Subcutaneous abdominal adipose tissue (tissue), 5 donors: ENCODE measurements around the gene FMN2.

Source experiments
- H3K27ac ChIP-seq: one replicate; pipeline ENCODE4 v1.7.0; 2013; ENCODE audit warnings: low read depth, mild to moderate bottlenecking, inconsistent platforms, low read length, moderate library complexity
- H3K27me3 ChIP-seq, 5 donors: one replicate each; pipeline ENCODE4 v1.7.0; 2013; ENCODE audit warnings: low read length in 5 of 5, inconsistent platforms in 1 of 5; ENCODE audit not compliant: control insufficient read depth in 5 of 5, insufficient read depth in 4 of 5
- H3K36me3 ChIP-seq, 5 donors: one replicate each; pipeline ENCODE4 v1.7.0; 2013; ENCODE audit warnings: low read length in 5 of 5; ENCODE audit not compliant: control insufficient read depth in 5 of 5, insufficient read depth in 5 of 5
- H3K4me1 ChIP-seq, 5 donors: one replicate each; pipeline ENCODE4 v1.7.0; 2013; ENCODE audit warnings: low read length in 5 of 5, mild to moderate bottlenecking in 3 of 5, moderate library complexity in 1 of 5; ENCODE audit not compliant: control insufficient read depth in 5 of 5, insufficient read depth in 5 of 5
- H3K4me3 ChIP-seq, 5 donors: one replicate each; pipeline ENCODE4 v1.7.0; 2013; ENCODE audit warnings: low read length in 5 of 5, low read depth in 1 of 5
- H3K9ac ChIP-seq, 5 donors: one replicate each; pipeline ENCODE4 v1.7.0; 2013; ENCODE audit warnings: low read length in 5 of 5, mild to moderate bottlenecking in 4 of 5, moderate library complexity in 3 of 5
- H3K9me3 ChIP-seq, 5 donors: one replicate each; pipeline ENCODE4 v1.7.0; 2013; ENCODE audit warnings: low read length in 5 of 5; ENCODE audit not compliant: control insufficient read depth in 5 of 5
- donor health status: healthy.
- donor health status: healthy.
- donor health status: healthy.
- donor health status: healthy.
- donor health status: healthy.

Gene FMN2

DNA sequence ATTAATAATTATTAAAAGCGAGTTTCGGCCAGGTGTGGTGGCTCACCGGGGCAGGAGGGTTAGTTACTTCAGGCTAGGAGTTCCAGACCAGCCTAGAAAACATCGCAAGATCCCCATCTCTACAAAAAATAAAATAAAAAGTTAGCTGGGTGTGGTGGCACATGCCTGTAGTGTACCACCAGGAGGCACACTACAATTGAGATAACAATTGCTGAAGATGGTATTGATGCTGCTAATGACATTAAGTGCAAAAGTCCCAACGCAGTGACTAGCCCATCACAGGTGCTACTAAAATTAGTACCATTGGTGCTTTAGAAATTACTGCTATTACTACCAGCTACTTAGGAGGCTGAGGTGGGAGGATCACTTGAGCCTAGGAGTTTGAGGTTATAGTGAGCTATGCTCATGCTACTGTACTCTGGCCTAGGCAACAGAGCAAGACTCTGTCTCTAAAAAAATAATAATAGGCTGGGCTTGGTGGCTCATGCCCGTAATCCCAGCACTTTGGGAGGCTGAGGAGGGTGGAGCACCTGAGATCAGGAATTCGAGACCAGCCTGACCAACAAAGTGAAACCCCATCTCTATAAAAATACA lies 363.6 kb downstream of the FMN2 start:
- H3K4me1 ChIP-seq = peaks cover 0 to 3% (median 0%) of the 10 kb centered on the region in 5 donors
- H3K9me3 ChIP-seq = no peaks in the 10 kb centered on the region
- H3K9ac ChIP-seq = no peak overlapping the region
- no peaks in the 10 kb centered on the region for H3K27me3 ChIP-seq
- H3K27ac ChIP-seq = no peak overlapping the region
- no peak overlapping the region for H3K4me3 ChIP-seq
- no peaks in the 10 kb centered on the region for H3K36me3 ChIP-seq

DNA sequence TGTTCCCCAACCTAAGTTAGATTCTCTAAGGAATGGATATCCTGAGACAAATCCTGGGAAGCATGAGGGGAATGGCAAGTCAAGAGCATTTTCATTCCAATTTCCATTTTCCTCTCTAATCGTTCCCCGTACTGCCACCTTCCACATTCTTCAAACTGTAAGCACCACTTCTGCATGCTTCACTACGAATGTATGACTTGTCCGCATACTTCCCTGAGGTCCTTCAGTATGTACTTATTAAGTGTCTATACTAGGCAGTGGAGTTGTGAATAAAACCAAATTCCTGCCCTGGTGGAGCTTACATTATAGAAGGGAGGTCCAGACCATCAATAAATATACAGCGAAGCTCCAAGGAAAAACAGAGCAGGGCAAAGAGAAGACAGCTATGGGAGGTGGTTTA lies 365.5 kb downstream of the FMN2 start:
- H3K9ac ChIP-seq = no peak overlapping the region

DNA sequence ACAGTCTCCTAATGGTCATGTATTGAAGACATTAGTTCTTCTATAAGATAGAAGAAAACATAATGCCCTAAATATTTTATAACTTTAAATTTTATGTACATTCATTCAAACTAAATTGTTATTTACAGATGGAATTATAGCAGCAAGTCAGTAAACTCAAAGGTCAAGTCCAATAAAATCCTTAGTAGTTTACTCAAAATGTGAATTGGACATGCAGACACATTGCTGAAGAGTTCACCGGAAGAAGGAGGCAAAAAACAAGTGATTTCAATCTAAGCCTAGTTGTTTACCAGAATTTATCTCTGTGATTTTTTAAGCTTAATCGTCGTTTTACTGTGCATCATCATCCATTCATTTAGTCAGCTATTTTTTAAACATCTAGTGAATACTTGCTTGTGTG lies 370.6 kb downstream of the FMN2 start:
- H3K9me3 ChIP-seq = no peaks in the 10 kb centered on the region
- H3K4me3 ChIP-seq = no peak overlapping the region
- peaks cover 0 to 3% (median 0%) of the 10 kb centered on the region in 5 donors for H3K4me1 ChIP-seq
- no peaks in the 10 kb centered on the region for H3K36me3 ChIP-seq
- no peak overlapping the region for H3K9ac ChIP-seq
- H3K27me3 ChIP-seq = peaks cover 0 to 12% (median 0%) of the 10 kb centered on the region in 5 donors
- no peak overlapping the region for H3K27ac ChIP-seq

More for the DNA sequence above, 365.5 kb downstream of the FMN2 start:
- H3K9me3 ChIP-seq = no peaks in the 10 kb centered on the region
- H3K36me3 ChIP-seq = no peaks in the 10 kb centered on the region
- peaks cover 0 to 3% (median 0%) of the 10 kb centered on the region in 5 donors for H3K4me1 ChIP-seq
- H3K4me3 ChIP-seq = no peak overlapping the region
- no peak overlapping the region for H3K27ac ChIP-seq
- H3K27me3 ChIP-seq = no peaks in the 10 kb centered on the region

DNA sequence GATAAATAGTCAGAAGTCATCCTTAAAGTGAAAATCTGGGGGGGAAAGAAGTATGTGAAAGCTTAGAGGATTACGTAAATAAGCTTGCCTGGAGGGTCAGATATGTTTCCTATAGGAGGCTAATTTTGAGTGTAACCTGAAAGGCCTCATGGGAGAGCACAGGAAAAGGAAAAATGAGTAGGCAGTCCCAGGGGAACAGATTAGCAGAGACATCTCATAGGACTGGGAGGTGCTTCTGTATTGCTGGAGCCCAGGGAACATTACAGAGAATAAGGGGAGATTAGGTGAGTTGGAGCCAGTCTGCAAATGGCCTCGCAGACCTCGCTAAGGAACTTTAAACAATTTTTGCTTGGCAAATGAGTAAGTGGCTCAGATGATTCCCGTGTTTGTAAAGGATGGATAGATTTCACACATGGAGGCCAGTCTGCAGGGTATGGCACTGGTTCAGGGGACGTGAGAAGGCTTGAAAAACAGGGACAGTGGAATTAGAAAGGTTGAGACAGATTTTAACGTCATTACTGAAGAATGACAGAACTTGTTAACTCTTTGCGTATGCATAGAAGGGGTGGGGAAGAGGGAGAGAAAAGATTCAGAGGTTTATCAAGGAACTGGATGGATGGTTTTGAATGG lies 371.2 kb downstream of the FMN2 start:
- Histone ChIP-seq H3K36me3 (no peaks in the 10 kb centered on the region), H3K4me3 (no peak overlapping the region), H3K9me3 (no peaks in the 10 kb centered on the region), H3K4me1 (peaks cover 0 to 3% (median 0%) of the 10 kb centered on the region in 5 donors), H3K27me3 (peaks cover 0 to 12% (median 0%) of the 10 kb centered on the region in 5 donors), H3K9ac (no peak overlapping the region), H3K27ac (no peak overlapping the region)

DNA sequence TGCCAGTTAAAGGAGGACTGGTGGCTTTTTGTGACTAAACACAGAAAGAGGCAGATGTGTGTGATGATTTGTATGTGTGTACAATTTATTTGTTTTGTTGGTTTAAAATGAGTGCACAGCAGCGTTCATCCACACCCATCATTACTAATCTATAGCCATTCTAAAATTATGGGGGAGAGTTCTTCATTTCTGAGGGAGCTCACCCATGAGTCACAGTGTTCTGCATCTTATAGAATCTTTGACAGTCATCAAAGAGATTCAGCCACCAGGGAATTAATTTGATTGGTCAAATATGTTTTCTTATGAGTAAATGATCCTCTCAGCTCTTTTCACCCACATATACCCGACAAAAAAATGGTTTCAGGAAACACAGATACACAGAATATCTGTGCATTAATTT lies 372.4 kb downstream of the FMN2 start:
- no peak overlapping the region for H3K27ac ChIP-seq
- H3K9me3 ChIP-seq = no peaks in the 10 kb centered on the region
- H3K9ac ChIP-seq = no peak overlapping the region
- H3K4me1 ChIP-seq = peaks cover 0 to 4% (median 0%) of the 10 kb centered on the region in 5 donors
- no peaks in the 10 kb centered on the region for H3K36me3 ChIP-seq
- peaks cover 0 to 12% (median 0%) of the 10 kb centered on the region in 5 donors for H3K27me3 ChIP-seq
- no peak overlapping the region for H3K4me3 ChIP-seq

DNA sequence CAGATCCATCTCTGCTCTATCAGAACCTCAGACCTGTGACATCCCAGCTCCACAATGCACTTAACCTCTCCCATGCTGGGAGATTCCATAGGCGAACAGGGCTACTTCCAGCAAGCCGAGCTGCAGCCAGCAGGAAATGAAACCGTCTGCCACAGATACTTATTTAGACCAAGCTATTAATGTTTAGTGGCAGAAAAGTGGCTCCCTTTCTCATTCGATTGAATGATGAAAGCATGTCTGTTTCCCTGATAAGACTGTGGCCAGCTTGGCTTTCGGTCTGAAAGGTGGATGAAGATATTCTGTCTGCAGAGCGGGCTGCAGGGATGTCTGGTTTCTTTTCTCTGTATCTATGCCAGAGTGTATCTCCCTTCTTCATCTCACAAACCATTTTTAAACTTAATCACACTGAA lies 373.9 kb downstream of the FMN2 start:
- H3K4me1 ChIP-seq = peaks cover 0 to 4% (median 0%) of the 10 kb centered on the region in 5 donors
- H3K27ac ChIP-seq = no peak overlapping the region
- peaks cover 0 to 12% (median 0%) of the 10 kb centered on the region in 5 donors for H3K27me3 ChIP-seq
- H3K36me3 ChIP-seq = no peaks in the 10 kb centered on the region
- no peaks in the 10 kb centered on the region for H3K9me3 ChIP-seq
- no peak overlapping the region for H3K9ac ChIP-seq
- no peak overlapping the region for H3K4me3 ChIP-seq

DNA sequence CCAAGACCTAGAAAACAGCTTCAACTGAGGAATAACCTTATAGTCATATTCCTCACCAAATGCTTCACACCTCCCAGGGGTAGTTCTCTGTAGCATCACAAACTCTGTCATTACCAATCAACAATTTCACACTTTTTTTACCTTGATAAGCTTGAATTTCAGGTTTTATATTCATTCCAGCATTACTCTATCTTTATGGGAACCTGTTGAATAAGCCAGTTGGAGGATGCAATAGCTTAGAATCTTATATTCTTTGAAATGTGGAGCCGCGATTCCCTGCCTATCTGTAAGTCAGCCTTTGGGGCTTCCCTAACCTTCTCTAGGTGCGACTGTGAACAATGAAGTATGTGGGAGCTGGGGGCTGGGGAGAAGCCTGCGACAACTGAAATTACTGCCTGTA lies 374.8 kb downstream of the FMN2 start:
- Histone ChIP-seq H3K9ac (no peak overlapping the region), H3K27ac (no peak overlapping the region), H3K27me3 (peaks cover 0 to 12% (median 0%) of the 10 kb centered on the region in 5 donors), H3K4me1 (peaks cover 0 to 4% (median 0%) of the 10 kb centered on the region in 5 donors), H3K36me3 (no peaks in the 10 kb centered on the region), H3K4me3 (no peak overlapping the region), H3K9me3 (no peaks in the 10 kb centered on the region)

DNA sequence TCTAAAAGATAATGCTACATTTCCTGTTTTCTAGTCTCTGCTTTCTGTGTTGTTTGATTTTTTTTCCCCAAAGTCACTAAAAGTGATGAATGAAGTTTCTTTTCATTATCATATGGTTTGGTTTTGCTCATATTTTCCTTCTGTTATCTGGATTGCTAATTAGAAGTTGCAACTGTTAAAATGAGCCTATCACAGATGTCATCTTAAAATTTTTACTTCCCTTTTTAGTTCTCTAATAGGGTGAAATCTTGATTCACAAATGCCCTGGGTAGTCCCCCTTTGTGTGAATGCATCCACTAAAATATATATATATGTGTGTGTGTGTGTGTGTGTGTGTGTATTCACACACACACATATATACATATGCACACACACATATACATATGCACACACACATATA lies 376.2 kb downstream of the FMN2 start:
- Histone ChIP-seq H3K36me3 (no peaks in the 10 kb centered on the region), H3K9ac (no peak overlapping the region), H3K4me1 (peaks cover 0 to 4% (median 0%) of the 10 kb centered on the region in 5 donors), H3K4me3 (no peak overlapping the region), H3K27me3 (peaks cover 0 to 14% (median 0%) of the 10 kb centered on the region in 5 donors), H3K9me3 (no peaks in the 10 kb centered on the region), H3K27ac (no peak overlapping the region)

DNA sequence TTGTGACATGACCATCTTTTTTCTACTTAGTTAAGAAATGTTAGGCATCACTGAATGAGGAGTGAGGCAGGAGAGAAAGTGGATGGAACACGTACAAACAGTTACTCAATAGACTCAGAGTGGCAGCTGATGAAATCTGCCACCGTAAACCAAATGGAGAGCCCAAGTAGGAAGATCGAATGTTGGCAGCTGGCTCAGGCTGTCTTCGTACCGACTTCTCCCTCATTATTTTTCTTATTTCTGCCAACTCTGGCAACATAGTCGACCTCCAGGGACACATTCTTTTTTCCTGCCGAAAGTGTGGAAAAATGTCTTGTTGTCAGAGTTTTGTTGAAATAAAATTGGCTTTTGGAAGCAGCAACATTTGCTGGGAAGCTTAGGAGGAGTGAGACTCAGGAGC lies 377.0 kb downstream of the FMN2 start:
- H3K9me3 ChIP-seq = no peaks in the 10 kb centered on the region
- peaks cover 0 to 4% (median 0%) of the 10 kb centered on the region in 5 donors for H3K4me1 ChIP-seq
- peaks cover 0 to 15% (median 0%) of the 10 kb centered on the region in 5 donors for H3K27me3 ChIP-seq
- H3K27ac ChIP-seq = no peak overlapping the region
- H3K9ac ChIP-seq = no peak overlapping the region
- H3K36me3 ChIP-seq = no peaks in the 10 kb centered on the region
- no peak overlapping the region for H3K4me3 ChIP-seq

DNA sequence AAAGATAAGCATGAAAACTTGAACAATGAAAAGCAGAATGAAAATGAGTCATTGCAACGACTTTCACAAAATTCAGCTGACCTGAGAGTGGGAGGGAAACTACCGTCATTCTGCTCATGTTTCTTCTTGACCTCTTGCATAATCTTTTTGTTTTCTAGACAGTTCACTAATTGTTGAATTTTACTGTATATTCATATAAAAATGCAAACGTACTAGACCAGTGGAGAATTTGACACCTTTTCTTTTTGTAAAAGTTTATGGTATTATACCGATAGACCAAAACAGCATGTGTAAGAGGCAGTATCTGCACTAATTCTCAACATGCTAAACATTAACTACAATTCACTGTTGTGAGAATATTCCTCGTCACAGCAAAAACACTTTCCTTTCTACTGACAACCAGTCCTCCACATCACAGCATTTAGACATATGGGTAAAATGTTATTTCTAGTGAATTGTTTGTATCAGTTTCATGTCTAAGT lies 382.5 kb downstream of the FMN2 start:
- H3K27me3 ChIP-seq = peaks cover 0 to 10% (median 3%) of the 10 kb centered on the region in 5 donors
- no peaks in the 10 kb centered on the region for H3K4me1 ChIP-seq
- H3K36me3 ChIP-seq = no peaks in the 10 kb centered on the region
- no peak overlapping the region for H3K9ac ChIP-seq
- no peak overlapping the region for H3K27ac ChIP-seq
- no peaks in the 10 kb centered on the region for H3K9me3 ChIP-seq
- no peak overlapping the region for H3K4me3 ChIP-seq
